Natural killer cell treated with Interleukin-12 subunit alpha and Interleukin-12 subunit beta and Interleukin-15 and Interleukin-18, amount 100 ng/mL, for 72 hours (primary cell): ENCODE results near the gene SLC25A27. TPM values are rescaled to one million over a fixed set of nuclear protein-coding genes. Genes with fewer than 3 reads are reported as not detected.

Source experiments
- ATAC-seq, 2 donors: fragments of 150-1000 bp; cut with Tn5 transposase in 1 of 2; sonication (Bioruptor Pico), chemical (Tn5 transposase) in 1 of 2; 2 replicates each; pipeline ENCODE4 v1.10.0; 2021
- DNase-seq: peaks from one replicate; pipeline ENCODE4 v3.0.0; 2022; ENCODE audit warnings: low spot score
- H3K27ac Mint-ChIP-seq, 2 donors: 1 replicate in 1 of 2; 2 replicates in 1 of 2; pipeline ENCODE4 v1.8.0; 2022; ENCODE audit warnings: mixed read lengths in 2 of 2, mild to moderate bottlenecking in 1 of 2, moderate library complexity in 1 of 2
- H3K27me3 Mint-ChIP-seq, 2 donors: 1 replicate in 1 of 2; 2 replicates in 1 of 2; pipeline ENCODE4 v1.8.0; 2022; ENCODE audit warnings: mixed read lengths in 2 of 2
- H3K36me3 Mint-ChIP-seq: one replicate; pipeline ENCODE4 v1.8.0; 2022; ENCODE audit warnings: mixed read lengths
- H3K4me1 Mint-ChIP-seq, 2 donors: 1 replicate in 1 of 2; 2 replicates in 1 of 2; pipeline ENCODE4 v1.8.0; 2022; ENCODE audit warnings: low read depth in 2 of 2, mixed read lengths in 2 of 2, mild to moderate bottlenecking in 1 of 2
- H3K4me3 Mint-ChIP-seq: one replicate; pipeline ENCODE4 v1.8.0; 2022; ENCODE audit warnings: mixed read lengths
- H3K9me3 Mint-ChIP-seq: 2 replicates; pipeline ENCODE4 v1.8.0; 2022; ENCODE audit warnings: mixed read lengths
- total RNA-seq, 2 donors: library from RNA; stranded (reverse); gene quantifications; one replicate each; pipeline ENCODE4 v1.2.3, GENCODE V29; 2022

Gene SLC25A27, protein sequence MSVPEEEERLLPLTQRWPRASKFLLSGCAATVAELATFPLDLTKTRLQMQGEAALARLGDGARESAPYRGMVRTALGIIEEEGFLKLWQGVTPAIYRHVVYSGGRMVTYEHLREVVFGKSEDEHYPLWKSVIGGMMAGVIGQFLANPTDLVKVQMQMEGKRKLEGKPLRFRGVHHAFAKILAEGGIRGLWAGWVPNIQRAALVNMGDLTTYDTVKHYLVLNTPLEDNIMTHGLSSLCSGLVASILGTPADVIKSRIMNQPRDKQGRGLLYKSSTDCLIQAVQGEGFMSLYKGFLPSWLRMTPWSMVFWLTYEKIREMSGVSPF
- total RNA-seq, result 1 to 10 TPM in 1 of 2 donors, not detected in 1; 1.0 TPM

GRCh38 chr6:46652603-46653438 lies at the start of gene SLC25A27, which contains the start of gene CYP39A1:
Gene SLC25A27 (plus strand): TSS chr6:46652975. CDS start chr6:46653193, 218 bp downstream.
Gene CYP39A1 (minus strand): TSS chr6:46652818. CDS start chr6:46652582, 236 bp downstream.
- Mint-ChIP-seq H3K36me3 (no peaks in the 10 kb centered on the region), H3K4me1 (peaks cover 12 to 14% of the 10 kb centered on the region in 2 donors), H3K27me3 (peaks cover 27 to 45% of the 10 kb centered on the region in 2 donors), H3K9me3 (no peaks in the 10 kb centered on the region), H3K27ac (no peak within 1 kb of the TSS), H3K4me3 (peak within 1 kb of the TSS; percentile 86)
- DNase-seq, result peak; percentile 85
- ATAC-seq, result peak; percentile 100

GRCh38 chr6:46605091-46605797 lies 47.5 kb upstream of the SLC25A27 start:
- no peak overlapping the region for H3K4me3 Mint-ChIP-seq
- ATAC-seq, result no peak
- peaks cover 15 to 35% of the 10 kb centered on the region in 2 donors for H3K27me3 Mint-ChIP-seq
- H3K36me3 Mint-ChIP-seq, result no peaks in the 10 kb centered on the region
- H3K4me1 Mint-ChIP-seq, result no peaks in the 10 kb centered on the region
- H3K9me3 Mint-ChIP-seq, result no peaks in the 10 kb centered on the region
- DNase-seq, result no peak
- H3K27ac Mint-ChIP-seq, result no peak overlapping the region

DNA sequence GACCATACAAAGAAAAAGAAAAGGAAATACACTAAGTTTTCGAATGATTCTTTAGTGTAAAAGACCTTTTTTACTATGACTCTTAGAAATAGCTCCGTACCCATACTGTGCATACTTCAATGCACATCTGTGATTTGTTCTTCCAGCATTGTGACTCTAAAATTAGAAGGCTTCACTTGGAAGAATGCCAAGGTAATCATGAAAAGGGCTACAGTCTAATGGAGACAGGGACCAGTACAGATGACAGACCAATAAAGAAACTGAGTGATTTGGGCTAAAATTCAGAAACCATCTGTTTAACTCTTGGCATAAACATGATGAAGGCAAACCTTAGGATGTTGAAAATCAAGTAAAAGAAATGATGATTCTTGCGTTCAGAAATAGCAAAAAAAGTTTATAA lies 46.4 kb upstream of the SLC25A27 start:
- H3K9me3 Mint-ChIP-seq, result no peaks in the 10 kb centered on the region
- peaks cover 12 to 31% of the 10 kb centered on the region in 2 donors for H3K27me3 Mint-ChIP-seq
- ATAC-seq, result no peak
- H3K4me1 Mint-ChIP-seq, result no peaks in the 10 kb centered on the region
- no peak overlapping the region for H3K27ac Mint-ChIP-seq
- H3K36me3 Mint-ChIP-seq, result no peaks in the 10 kb centered on the region
- DNase-seq, result no peak
- no peak overlapping the region for H3K4me3 Mint-ChIP-seq

- no peaks in the 10 kb centered on the region for H3K9me3 Mint-ChIP-seq
- no peak overlapping the region for H3K27ac Mint-ChIP-seq
- H3K4me1 Mint-ChIP-seq, result no peaks in the 10 kb centered on the region
- no peaks in the 10 kb centered on the region for H3K36me3 Mint-ChIP-seq
- ATAC-seq, result no peak
- DNase-seq, result no peak
- peaks cover 8 to 43% of the 10 kb centered on the region in 2 donors for H3K27me3 Mint-ChIP-seq
- H3K4me3 Mint-ChIP-seq, result no peak overlapping the region
Measured at GRCh38 chr6:46610862-46611553, 41.8 kb upstream of the SLC25A27 start.

- Mint-ChIP-seq H3K27me3 (peaks cover 12 to 53% of the 10 kb centered on the region in 2 donors), H3K36me3 (no peaks in the 10 kb centered on the region), H3K9me3 (no peaks in the 10 kb centered on the region), H3K27ac (no peak overlapping the region), H3K4me3 (no peak overlapping the region), H3K4me1 (no peaks in the 10 kb centered on the region)
- ATAC-seq, result no peak
- no peak for DNase-seq
Measured at GRCh38 chr6:46612645-46613044, 40.1 kb upstream of the SLC25A27 start.

DNA sequence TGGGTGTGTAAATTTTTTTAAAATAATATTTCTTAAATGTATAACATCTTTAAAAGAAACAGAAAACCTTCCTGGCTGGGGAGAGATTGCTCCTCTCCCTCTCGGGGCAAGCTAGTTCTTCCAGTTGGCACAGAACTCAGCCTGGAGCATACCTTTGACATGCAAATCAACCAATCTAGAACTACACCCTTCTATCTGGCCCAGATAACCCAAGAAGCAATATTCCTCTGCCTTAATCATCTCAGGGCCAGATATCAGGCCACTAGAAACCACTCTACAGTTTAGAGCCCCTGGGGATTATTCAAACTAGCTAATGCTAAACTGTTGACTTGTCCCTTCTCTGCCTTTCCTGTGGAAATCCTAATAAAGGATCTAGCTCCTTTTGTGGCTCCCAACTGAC lies 34.0 kb upstream of the SLC25A27 start:
- Mint-ChIP-seq H3K27ac (no peak overlapping the region), H3K27me3 (peaks cover 23 to 51% of the 10 kb centered on the region in 2 donors), H3K4me1 (no peaks in the 10 kb centered on the region), H3K4me3 (no peak overlapping the region), H3K36me3 (no peaks in the 10 kb centered on the region), H3K9me3 (no peaks in the 10 kb centered on the region)
- no peak for DNase-seq
- no peak for ATAC-seq

- Mint-ChIP-seq H3K9me3 (no peaks in the 10 kb centered on the region), H3K27ac (no peak overlapping the region), H3K27me3 (peaks cover 12 to 34% of the 10 kb centered on the region in 2 donors), H3K4me3 (no peak overlapping the region), H3K36me3 (no peaks in the 10 kb centered on the region), H3K4me1 (peaks cover 0 to 6% of the 10 kb centered on the region in 2 donors)
- ATAC-seq (peak in 1 of 2 donors; percentile 41), DNase-seq (no peak)
Measured at GRCh38 chr6:46626228-46626909, 26.4 kb upstream of the SLC25A27 start.

- no peak for DNase-seq
- H3K27me3 Mint-ChIP-seq, result peaks cover 14 to 38% of the 10 kb centered on the region in 2 donors
- no peak for ATAC-seq
- no peaks in the 10 kb centered on the region for H3K9me3 Mint-ChIP-seq
- H3K36me3 Mint-ChIP-seq, result no peaks in the 10 kb centered on the region
- H3K4me1 Mint-ChIP-seq, result peaks cover 0 to 6% of the 10 kb centered on the region in 2 donors
- H3K27ac Mint-ChIP-seq, result no peak overlapping the region
- H3K4me3 Mint-ChIP-seq, result no peak overlapping the region
Measured at GRCh38 chr6:46626976-46627375, 25.8 kb upstream of the SLC25A27 start.

DNA sequence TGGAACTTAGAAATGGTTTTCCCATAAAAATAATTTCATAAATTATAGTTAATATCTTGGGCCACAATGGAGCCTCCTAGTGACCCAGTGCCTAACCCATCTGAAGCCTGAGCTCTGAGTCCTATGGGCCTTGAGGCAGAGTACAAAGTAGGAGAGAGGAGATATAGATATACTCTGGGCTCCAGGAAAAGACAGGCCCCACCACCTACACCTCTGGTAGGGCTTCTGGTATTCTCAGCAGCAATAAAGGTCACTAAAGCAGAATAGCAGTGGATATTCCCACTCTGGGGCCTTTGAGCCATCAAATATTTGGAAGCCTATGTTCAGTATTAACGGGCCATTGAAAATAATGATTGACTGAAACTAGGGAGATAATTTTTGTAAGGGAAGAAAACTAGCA lies 24.3 kb upstream of the SLC25A27 start:
- Mint-ChIP-seq H3K27me3 (peaks cover 7 to 27% of the 10 kb centered on the region in 2 donors), H3K4me3 (no peak overlapping the region), H3K9me3 (no peaks in the 10 kb centered on the region), H3K4me1 (peaks cover 0 to 6% of the 10 kb centered on the region in 2 donors), H3K36me3 (no peaks in the 10 kb centered on the region), H3K27ac (no peak overlapping the region)
- DNase-seq, result no peak
- ATAC-seq, result no peak

GRCh38 chr6:46628976-46629375 lies 23.8 kb upstream of the SLC25A27 start:
- H3K9me3 Mint-ChIP-seq, result no peaks in the 10 kb centered on the region
- H3K27ac Mint-ChIP-seq, result no peak overlapping the region
- no peak for ATAC-seq
- peaks cover 4 to 22% of the 10 kb centered on the region in 2 donors for H3K27me3 Mint-ChIP-seq
- peaks cover 0 to 6% of the 10 kb centered on the region in 2 donors for H3K4me1 Mint-ChIP-seq
- DNase-seq, result no peak
- no peak overlapping the region for H3K4me3 Mint-ChIP-seq
- no peaks in the 10 kb centered on the region for H3K36me3 Mint-ChIP-seq

DNA sequence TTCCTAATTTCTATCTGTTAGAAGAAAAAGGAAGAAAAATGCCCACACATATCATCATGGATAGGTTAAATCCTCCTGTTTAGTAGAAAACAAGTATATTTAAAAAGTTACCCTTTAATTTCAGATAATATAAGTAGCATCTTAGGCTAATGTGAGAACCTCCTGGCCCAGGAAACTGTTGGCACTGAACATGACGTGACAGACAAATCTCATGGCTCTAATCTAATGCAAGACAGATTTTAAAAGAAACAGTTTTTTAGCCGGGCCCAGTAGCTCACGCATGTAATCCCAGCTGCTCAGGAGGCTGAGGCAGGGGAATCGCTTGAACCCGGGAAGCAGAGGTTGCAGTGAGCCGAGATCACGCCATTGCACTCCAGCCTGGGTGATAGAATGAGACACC lies 23.1 kb upstream of the SLC25A27 start:
- Mint-ChIP-seq H3K27me3 (peaks cover 4 to 18% of the 10 kb centered on the region in 2 donors), H3K36me3 (no peaks in the 10 kb centered on the region), H3K4me1 (peaks cover 0 to 6% of the 10 kb centered on the region in 2 donors), H3K27ac (no peak overlapping the region), H3K9me3 (no peaks in the 10 kb centered on the region), H3K4me3 (no peak overlapping the region)
- DNase-seq (no peak), ATAC-seq (no peak)

DNA sequence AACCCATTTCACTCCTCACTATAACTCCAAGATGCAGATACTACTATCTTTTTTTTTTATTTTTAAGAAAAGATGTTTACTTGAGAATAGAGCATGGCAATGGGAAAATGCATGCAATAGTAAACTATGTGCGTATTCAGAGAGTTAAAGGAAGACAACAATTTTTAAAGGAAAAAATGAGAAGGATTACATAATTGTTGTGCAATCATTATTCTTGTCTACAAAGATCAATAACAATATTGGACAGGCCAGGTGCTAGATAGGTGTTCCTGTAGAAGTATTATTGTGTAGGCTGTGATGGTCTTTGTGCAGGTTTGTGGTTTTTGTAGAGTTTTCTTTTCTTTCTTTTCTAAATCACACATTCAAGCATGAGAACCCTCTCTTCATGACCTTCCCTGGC lies 20.7 kb upstream of the SLC25A27 start:
- no peaks in the 10 kb centered on the region for H3K36me3 Mint-ChIP-seq

GRCh38 chr6:46635462-46635861 lies 17.3 kb upstream of the SLC25A27 start:
- Mint-ChIP-seq H3K27ac (no peak overlapping the region), H3K9me3 (no peaks in the 10 kb centered on the region), H3K4me3 (no peak overlapping the region), H3K36me3 (no peaks in the 10 kb centered on the region), H3K4me1 (no peaks in the 10 kb centered on the region), H3K27me3 (peaks cover 7 to 38% of the 10 kb centered on the region in 2 donors)
- no peak for DNase-seq
- ATAC-seq, result no peak

More for the DNA sequence above, 20.7 kb upstream of the SLC25A27 start:
- H3K4me3 Mint-ChIP-seq, result no peak overlapping the region
- no peaks in the 10 kb centered on the region for H3K9me3 Mint-ChIP-seq
- no peak overlapping the region for H3K27ac Mint-ChIP-seq
- H3K4me1 Mint-ChIP-seq, result no peaks in the 10 kb centered on the region
- DNase-seq, result no peak
- ATAC-seq, result no peak
- peaks cover 4 to 23% of the 10 kb centered on the region in 2 donors for H3K27me3 Mint-ChIP-seq
